HG03025 (cell line): ENCODE data around the gene ANKDD1B.
"Not testable (repeated sequence)": the region's sequence is repeated elsewhere in the genome, so short reads cannot be mapped to it uniquely, and the experiment has no call there.

Experiments used
- ATAC-seq: cut with Tn5 transposase; IDR thresholded peaks from one replicate; pipeline ENCODE4 v1.9.1; 2021; ENCODE audit warnings: mild to moderate bottlenecking, moderate library complexity; ENCODE audit not compliant: unreplicated experiment, low FRiP score

Gene ANKDD1B

DNA sequence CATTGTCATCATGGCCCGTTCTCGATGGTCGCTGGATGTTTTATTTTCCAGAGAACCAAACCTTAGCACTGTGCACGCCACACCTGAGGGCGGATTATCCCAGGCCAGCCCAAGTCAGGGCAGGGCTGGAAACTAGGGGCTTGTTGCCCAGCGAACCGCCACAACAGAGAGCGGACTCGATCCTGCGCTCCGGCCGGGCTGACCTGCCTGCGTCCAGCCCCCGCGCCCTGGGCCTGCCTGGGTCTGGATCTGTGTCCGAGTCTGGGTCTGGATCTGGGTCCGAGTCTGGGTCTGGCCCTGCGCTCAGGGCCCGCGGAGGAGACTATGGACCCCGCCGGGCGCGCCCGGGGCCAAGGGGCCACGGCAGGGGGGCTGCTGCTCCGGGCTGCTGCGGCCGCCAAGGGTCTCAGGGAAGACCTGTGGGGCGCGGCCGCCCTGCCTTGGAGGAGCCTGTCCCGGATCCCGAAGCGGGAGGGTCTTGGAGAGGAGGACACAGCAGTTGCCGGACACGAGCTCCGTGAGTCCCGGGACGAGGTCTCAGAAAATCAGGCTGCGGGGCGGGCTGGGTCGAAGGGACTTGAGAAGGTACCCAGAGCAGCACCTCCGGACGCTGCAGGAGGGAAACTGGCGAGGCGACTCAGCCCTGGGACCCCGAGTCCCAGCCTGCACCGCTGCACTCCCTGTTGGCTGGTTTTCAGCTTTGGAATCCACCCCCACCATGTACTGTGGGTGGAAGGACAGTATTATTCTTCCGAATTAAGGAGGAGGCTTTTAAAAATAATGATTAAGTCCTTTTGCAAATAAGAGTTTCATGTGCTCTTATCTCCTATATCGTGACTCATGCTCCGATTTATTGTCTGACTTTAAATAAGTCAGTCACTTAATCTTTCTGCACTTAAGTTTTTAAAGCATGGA lies at the start of gene ANKDD1B:
Gene ANKDD1B (plus strand): TSS at position 143 of the 915 bp plus-strand sequence. CDS start 182 bp downstream, at position 325.
- ATAC-seq = no peak

DNA sequence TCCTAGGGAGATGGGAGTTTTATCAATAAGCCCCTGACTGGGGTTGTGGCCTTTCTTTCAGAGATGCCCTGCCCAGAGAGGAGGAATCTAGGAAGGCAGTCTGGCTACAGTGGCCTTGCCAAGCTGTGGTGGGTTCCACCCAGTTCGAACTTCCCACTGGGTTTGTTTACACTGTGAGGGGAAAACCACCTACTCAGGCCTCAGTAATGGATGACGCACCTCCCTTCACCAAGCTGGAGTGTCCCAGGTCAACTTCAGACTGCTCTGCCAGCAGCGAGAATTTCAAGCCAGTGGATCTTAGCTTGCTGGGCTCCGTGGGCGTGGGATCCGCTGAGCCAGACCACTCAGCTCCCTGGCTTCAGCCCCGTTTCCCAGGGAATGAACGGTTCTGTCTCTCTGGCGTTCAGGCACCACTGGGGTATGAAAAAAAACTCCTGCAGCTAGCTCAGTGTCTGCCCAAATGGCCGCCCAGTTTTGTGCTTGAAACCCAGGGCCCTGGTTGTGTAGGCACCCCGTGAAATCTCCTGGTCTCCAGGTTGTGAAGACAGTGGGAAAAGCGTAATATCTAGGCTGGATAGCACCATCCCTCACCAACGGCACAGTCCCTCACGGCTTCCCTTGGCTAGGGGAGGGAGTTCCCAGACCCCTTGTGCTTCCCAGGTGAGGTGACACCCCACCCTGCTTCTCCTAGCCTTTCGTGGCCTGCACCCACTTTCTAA lies 45.1 kb upstream of the ANKDD1B start:
- peak; percentile 22 for ATAC-seq

DNA sequence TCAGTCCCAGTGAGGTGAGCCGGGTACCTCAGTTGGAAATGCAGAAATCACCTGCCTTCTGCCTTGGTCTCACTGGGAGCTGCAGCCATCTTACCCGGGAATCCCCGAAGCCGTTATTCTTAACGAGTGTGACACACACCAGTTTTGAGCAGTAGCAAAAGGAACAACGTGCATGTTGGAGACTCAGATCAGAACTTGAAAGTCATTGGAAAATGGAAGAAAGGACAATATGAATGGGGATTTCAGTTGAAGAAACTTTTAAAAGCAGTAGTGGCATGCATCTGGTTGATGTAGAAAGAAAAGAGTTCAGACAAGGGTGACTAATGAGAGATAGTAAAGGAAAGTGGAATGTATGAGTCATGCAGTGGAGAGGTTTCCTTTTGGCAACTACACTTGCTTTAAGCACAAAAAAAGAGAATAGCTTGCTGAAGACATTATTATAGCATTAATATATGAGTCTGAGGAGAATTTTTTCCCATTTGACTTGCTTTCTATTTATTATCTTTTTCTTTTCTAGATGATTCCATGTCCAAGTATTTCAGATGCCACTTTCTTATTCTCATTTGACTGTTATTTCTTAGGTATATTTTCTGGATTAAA lies 44.4 kb upstream of the ANKDD1B start:
- peak; percentile 67 for ATAC-seq

DNA sequence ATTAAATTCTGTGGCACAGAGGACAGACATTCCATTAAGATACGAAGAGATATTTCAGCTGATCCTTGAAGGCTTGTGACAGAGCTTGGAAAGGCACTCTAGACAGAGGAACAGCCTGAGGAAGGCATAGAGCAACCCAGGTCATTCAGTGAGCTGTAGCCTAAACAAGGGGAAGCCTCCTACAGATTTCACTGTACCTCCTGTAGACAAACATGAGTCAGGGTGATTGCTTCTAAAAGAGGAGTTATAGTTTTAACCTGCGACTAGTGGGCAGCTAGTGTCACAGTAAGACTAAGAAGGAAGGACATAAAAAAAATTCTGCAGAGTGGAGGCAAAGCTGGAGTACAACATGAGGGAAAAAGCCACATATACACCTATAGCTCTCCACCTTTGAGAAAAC lies 43.5 kb upstream of the ANKDD1B start:
- ATAC-seq = no peak

DNA sequence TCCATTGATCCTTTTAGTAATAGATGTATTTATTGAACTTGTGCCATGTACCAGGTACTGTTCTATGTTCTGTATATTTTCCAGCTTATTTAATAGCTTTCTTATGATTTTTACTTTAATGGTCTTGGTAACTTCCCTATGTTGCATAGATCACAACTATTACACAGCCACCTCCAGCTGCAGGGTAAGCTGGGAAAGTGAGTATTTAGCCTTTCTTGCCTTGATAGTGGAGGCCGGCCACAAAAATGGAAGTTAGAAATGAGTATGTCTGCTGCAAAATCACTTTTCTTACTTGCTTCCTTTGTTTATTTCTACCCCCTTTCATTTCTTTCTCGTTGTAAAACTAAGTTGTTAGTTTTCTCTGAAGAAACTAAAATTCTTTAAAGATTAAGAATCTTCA lies 43.1 kb upstream of the ANKDD1B start:
- ATAC-seq = no peak

DNA sequence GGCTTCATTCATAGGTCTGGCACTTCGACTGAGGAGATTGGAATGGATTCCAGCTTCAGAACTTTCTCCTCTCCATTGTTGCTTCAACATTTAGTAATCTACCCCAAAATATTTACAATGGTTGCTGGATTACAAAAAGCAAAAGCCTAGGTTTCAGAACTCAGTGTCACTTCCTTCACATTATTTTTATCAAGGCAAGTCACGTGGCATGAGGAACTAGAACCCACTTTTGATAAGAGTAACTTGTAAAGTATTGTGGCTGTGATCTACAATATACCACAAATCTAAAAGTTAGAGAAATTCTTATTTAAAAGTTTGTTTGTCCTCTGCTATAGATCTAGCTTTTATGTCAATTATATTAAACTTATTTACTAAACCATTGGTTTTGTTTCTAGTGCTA lies 39.7 kb upstream of the ANKDD1B start:
- ATAC-seq = no peak

DNA sequence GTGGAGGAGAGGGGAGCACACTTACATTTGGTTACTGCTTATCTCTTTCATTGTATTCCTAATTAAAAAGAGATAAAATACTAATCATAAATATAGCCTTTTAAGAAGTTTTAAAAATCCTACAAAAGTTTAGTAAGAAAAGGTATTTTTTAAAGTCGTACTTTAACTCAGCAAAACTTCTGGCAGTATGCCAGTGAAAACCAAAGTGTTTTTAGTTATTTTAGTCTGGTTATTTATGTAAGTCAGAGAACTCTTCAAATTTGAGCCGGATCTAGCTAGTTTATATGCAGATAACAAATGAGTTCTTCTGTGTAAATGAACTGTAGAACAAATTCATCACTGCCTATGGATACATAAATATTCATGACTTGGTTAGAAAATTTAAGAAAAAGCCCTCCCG lies 36.5 kb upstream of the ANKDD1B start:
- ATAC-seq = peak; percentile 8

DNA sequence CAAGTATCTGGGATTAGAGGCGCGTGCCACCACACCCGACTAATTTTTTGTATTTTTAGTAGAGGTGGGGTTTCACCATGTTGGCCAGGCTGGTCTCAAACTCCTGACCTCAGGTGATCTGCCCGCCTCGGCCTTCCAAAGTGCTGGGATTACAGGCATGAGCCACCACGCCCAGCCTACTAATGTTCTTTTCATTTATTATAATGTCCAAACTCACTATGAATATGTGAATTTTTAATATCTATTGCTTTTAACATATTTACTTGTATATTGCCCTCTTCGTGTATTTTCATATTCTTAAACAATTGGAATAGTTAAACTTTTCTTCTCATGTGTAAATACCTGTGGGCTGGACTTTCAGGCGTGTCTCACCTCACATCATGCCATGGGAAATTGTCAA lies 33.0 kb upstream of the ANKDD1B start:
- ATAC-seq = not testable (repeated sequence)

DNA sequence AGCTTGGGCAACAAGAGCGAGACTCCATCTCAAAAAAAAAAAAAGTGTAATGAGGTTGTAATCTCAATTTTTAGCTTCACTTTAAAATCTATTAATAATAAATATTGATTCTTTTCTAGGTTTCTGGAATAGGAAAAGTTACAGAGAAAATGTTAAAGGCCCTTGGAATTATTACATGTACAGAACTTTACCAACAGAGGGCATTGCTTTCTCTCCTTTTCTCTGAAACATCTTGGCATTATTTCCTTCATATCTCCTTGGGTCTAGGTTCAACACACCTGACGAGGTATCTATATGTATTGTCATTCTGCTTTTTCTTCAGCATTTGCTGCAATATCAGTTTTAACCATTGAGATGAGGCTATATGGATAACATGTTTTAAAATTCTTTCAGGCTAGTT lies 26.6 kb upstream of the ANKDD1B start:
- ATAC-seq = no peak

DNA sequence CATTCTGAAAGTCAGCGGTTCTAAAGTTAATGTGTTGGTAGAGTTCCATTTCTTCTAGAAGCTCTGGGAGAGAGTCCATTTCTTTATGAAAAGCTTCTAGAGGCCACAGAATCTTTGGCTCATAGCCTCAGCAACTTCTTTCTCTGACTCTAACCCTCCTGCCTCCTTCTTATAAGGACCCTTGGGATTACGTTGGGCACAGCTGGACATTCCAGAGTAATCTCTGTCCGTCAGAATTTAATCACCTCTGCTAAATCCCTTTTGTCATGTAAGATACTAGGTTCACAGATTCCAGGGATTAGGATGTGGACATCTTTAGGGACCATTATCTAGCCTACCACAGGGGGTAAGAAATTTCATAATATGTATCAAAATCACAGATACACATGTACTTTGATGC lies 22.6 kb upstream of the ANKDD1B start:
- ATAC-seq = no peak

DNA sequence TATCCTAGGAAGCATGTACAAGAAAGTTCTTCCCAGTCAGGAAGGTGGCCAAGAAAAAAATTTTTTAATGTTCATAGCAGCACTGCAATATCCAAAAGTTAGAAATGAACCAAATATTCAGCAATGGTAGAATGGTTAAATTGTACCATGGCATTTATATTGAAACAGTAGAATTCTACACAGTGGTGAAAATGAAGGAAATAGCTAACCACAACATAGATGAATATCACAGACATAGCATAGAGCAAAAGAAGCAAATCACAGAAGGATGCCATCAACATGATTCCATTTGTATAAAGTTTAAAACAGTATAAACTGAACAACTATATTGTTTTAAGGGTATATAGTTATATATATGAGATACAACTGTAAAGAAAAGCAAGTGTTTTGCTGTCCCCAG lies 10.7 kb upstream of the ANKDD1B start:
- ATAC-seq = no peak

DNA sequence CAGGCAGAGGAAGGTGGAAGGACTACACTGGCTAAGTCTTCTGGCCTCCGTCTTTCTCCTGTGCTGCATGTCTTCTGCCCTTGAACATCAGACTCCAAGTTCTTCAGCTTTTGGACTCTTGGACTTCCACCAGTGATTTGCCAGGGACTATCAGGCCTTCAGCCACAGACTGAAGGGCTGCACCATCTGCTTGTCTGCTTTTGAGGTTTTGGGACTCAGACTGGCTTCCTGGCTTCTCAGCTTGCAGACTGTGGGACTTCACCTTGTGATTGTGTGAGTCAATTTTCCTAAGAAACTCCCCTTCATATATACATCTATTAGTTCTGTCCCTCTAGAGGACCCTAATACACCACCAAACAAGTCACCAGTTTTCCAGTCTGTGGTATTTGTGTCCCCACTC lies 9.7 kb upstream of the ANKDD1B start:
- ATAC-seq = no peak

DNA sequence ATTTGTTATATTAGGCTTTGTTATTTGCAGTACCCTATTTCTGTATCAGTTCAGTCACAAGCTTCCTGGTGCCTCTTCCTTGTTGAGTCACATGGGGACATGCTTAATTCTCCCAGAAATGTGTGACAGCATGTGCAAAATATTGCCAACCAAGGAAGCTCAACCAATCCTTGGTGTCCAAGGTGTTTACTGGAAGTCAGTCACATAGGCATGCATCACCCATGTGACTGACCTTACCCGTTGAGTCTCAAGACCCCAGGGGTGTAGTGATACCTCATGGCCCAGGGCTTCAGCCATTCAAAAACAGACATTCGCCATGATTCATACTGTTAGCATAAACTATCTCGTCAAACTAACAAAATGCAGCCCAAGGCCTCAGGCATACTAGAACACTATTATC lies 9.3 kb upstream of the ANKDD1B start:
- ATAC-seq = no peak

DNA sequence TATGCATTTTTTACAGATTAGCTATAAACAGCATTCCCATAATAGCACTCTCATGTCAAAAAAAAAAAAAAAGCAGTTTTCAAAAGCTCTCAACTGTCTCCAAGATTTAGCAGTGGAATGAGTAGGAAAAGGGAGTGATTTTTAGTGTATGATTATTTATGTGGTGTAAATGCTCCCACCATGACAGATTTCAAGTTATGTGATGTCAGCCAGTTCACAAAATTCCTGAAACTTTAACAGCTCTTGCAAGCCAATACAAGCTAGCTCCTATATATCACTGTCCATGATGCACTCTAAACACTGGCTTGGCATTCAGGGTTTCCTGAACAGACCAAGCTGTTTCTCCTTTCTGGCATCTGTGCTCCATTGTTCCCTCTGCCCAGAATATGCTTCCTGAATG lies 7.9 kb upstream of the ANKDD1B start:
- ATAC-seq = no peak

DNA sequence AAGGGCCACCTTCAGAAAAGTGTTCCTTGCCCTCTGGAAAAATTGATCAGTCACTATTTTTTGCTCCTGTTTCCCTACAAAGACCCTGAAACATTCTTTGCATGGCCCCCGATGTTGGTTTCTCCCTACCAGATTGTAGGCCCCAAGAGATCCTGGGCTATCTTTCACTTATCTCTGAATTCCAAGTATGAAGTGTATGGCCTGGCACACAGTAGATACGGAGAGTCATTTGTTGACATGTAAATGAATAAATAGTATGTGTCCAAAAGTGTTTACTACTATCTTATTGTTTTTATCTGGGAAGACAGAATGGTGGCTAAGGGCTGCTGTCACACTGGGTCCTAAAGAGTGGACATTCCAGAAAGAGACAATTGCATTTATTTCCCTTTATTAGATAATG lies 7.4 kb upstream of the ANKDD1B start:
- ATAC-seq = no peak

DNA sequence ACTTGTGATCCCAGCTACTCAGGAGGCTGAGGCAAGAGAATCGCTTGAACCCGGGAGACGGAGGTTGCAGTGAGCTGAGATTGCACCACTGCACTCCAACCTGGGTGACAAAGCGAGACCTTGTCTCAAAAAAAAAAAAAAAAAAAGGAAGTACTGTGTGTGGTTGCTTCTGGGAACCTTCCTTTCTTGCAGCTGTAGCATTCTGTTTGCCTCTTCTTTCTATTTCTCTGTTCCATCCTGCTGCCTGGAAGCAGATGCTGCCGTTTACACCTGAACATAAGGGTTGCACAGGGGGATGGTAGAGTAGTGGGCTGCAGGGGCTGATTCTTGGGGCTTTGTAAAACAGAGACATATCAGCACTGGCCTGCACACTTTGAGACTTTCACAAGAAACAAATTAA lies 3.9 kb upstream of the ANKDD1B start:
- ATAC-seq = not testable (repeated sequence)

DNA sequence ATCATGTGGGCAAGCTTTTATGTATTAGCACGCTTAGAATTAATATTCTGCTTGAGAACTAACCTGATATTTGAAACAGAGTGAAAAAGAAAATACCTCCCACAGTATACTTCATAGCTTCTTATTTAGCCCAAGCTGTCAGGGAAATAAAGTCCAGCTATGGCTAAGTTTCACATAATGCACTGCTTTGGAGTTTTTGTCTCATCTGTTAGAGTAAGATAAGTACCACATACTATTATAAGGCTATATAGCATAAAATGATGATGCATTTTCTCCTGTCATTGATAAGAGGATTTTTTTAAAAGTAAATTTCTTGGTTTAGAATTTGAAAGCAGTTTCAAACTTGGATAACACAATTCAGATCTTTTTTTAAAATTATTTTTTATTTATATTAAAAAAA lies 2.4 kb upstream of the ANKDD1B start:
- no peak for ATAC-seq

DNA sequence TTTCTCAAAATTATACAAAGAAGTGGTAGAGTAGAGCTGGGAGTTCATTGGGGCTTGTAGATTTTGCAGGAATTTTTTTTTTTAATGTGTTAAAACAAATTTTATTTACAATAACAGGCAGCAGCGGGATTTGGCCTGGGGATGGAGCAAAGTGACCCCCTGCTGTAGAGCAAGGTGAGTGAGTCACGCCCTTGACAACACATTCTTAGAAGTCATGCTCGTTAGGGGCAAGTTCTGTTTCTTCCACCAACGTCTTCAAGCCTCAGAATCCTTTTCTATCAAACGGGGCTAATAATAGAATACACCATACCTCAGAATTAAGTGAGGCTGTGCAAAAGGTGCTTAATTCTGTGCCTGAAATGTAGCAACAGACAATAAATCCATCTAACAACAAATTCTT lies 1.1 kb upstream of the ANKDD1B start:
- no peak for ATAC-seq

DNA sequence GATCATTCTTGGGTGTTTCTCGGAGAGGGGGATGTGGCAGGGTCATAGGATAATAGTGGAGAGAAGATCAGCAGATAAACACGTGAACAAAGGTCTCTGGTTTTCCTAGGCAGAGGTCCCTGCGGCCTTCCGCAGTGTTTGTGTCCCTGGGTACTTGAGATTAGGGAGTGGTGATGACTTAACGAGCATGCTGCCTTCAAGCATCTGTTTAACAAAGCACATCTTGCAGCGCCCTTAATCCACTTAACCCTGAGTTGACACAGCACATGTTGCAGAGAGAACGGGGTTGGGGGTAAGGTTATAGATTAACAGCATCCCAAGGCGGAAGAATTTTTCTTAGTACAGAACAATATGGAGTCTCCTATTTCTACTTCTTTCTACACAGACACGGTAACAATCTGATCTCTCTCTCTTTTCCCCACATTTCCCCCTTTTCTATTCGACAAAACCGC lies 368 bp upstream of the ANKDD1B start:
- ATAC-seq = not testable (repeated sequence)

DNA sequence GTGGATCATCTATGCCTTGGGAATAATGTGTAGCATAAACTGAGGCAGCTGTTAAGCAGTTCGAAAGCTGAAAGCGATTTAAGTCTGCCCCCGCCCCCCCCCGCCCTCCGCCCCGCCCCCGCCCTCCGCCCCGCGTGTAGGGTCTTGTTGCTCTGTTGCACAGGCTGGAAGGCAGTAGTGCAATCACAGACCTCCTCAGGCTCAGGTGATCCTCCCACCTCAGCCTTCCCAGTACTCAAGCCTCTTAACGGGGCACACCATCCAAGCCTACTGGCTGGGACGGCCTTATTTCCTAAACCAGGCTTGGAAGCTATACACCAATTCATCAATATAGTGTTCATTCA lies 945 bp downstream of the ANKDD1B start:
- no peak for ATAC-seq

DNA sequence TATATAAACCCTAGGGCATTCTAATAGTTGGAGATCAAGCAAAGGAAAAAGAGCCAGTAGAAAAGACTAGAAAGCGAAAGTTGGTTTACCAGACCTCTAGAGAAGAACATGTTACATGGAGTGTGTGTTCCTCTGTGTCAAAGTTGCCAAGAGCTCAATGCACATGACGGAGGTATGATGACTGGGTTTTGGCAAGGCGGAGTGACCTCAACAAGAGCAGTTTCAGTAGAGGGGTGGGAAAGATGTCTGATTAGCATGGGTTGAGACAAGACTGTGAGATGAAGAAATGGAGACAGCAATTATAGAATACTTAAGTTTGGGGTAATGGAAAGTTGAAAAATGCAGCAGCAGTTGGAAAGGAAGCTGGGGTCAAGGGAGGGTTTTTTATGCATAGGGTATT lies 1.6 kb downstream of the ANKDD1B start:
- no peak for ATAC-seq
